ENCODE measurements around the gene UPP2. TPM values are rescaled to one million over a fixed set of nuclear protein-coding genes. Genes with fewer than 3 reads are reported as not detected.
A peak's percentile ranks its signal among the peaks of the same experiment; 100 is the strongest.

The UPP2 gene
- polyA plus RNA-seq (ENCODE audit: insufficient read length in 4 of 4), result 1 to 10 TPM in 3 of 4 donors, under 1 TPM in 1; 0.57 to 10.0 (median 4.8) TPM

- DNase-seq (ENCODE audit: low read depth in 4 of 4, low spot score in 3 of 4), result no peak
Measured at GRCh38 chr2:158101384-158101926, at the start of gene UPP2. TSS of gene UPP2 (plus strand) at chr2:158101876. CDS start at chr2:158102064, 188 bp downstream.

DNA sequence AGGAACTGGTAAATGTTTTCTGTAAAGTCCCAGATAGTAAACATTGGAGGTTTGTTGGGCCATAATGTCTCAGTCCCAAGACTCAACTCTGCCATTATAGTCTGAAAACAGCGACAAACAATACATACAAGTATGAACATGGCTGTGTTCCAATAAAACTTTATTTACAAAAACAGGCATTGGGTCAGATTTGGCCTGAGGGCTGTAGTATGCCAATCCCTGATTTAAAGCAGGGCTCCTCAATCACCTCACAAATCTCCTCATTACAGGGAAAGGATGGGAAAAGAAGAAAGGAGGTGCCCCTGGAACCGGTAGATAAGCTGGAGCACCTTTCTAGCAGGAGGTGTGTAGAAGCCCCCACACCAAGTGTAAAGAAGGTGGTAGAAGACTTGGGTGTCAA is 48.9 kb upstream of the UPP2 start:
- no peak for DNase-seq (ENCODE audit: low read depth in 4 of 4, low spot score in 3 of 4)

DNA sequence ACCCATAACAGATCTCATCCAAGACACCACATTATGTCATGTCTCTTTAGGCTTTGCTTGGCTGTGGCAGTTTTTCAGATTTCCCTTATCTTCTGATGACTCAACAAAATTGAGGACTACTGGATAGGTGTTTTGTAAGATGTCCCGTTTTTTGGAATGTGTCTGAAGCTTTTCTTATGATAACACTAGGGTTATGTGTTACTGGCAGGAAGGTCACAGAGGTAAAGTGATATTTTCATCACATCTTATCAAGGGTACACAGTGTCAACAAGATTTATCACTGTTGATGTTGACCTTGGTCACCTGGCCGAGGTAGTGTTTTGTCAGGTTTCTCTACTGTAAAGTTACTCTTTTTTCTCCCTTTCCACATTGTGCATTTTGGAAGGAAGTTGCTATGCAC is 44.8 kb upstream of the UPP2 start:
- DNase-seq (ENCODE audit: low read depth in 4 of 4, low spot score in 3 of 4), result no peak

DNA sequence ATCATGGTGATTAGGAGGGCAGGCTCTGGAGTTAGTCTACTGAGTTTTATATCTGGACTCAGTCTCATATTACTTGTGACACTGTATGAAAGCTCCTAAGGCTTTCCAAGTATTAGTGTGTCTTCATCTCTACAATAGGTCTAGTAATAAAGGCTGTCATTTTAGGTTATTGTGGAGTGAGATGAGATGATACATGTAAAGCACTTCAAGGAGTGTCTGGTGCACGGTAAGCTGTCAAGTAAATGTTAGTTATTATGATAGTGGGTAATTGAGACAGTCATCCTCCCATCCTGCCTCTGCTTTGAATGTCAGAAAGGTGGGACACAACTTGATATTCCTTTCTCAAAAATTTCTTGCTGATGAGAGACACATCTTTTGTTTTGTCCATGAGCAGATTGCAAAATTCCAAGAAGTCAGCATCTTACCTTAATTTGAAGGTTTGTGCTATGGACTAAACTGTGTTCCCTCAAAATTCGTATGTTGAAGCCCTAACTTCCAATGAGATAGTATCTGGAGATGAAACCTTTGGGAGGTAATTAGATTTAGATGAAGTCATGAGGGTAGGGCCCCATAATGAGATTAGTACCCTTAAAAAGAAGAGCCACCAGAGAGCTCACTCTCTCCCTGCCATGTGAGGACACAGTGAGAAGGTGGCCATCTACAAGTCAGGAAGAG is 41.4 kb upstream of the UPP2 start:
- DNase-seq (ENCODE audit: low read depth in 4 of 4, low spot score in 3 of 4), result no peak

GRCh38 chr2:158060835-158061435 is 40.7 kb upstream of the UPP2 start:
- DNase-seq (ENCODE audit: low read depth in 4 of 4, low spot score in 3 of 4), result no peak

DNA sequence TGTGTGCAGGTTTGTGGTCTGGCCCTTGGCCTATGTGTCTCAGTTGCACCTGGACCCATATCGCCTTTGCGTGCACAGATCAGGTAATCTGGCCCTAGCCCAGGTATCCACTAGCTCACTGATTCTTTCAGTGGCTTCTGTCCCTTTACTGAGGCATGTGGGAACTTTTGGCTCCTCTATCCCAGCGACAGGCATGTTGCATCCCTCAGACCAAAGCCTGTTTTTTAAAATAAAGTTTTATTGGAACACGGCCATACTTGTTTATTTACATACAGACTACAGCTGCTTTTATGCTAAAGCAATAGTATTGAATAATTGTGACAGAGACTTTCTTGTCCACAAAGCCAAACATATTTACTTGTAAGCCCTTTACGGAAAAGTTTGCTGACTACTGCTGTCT is 39.9 kb upstream of the UPP2 start:
- DNase-seq (ENCODE audit: low read depth in 4 of 4, low spot score in 3 of 4), result no peak

GRCh38 chr2:158066046-158066713 is 35.5 kb upstream of the UPP2 start:
- no peak for DNase-seq (ENCODE audit: low read depth in 4 of 4, low spot score in 3 of 4)

GRCh38 chr2:158071018-158071417 is 30.7 kb upstream of the UPP2 start:
- no peak for DNase-seq (ENCODE audit: low read depth in 4 of 4, low spot score in 3 of 4)

DNA sequence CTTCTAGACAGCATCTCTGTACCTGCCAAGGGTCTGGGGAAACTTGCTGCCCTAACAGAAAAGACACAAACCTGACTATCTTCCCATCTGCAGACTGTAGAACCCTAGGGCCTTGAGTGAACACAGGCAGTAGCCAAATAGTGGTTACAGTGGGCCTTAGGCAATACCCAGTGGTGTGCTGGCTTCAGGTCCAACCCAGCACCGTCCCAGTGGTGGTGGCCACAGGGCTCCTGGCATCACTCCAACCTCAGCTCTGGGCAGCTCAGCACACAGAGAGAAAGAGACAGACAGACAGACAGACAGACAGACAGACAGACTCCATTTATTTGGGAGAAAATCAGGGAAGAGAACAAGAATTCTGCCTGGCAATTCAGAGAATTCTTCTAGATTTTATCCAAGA is 29.3 kb upstream of the UPP2 start:
- no peak for DNase-seq (ENCODE audit: low read depth in 4 of 4, low spot score in 3 of 4)

GRCh38 chr2:158079672-158080071 is 22.0 kb upstream of the UPP2 start:
- DNase-seq (ENCODE audit: low read depth in 4 of 4, low spot score in 3 of 4), result no peak

GRCh38 chr2:158088093-158088492 is 13.6 kb upstream of the UPP2 start:
- no peak for DNase-seq (ENCODE audit: low read depth in 4 of 4, low spot score in 3 of 4)

GRCh38 chr2:158089322-158089721 is 12.4 kb upstream of the UPP2 start:
- no peak for DNase-seq (ENCODE audit: low read depth in 4 of 4, low spot score in 3 of 4)

DNA sequence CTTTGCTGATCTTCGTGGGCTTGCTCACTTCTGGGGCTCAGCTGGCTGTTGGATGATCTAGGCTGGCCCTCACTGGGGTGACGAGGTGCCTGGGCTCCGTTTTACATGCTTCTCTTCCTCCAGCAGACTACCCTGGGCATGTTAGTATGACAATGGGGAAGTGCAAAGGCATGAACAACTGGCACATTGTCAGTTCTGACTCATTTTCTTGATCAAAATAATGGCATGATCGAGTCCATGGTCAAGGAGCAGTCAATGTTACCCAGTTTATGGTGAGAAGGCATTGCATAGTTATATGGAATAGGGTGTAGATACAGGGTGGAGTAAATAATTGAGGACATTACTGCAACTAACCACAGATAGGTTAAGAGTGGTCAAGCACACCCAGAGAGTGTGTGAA is 10.0 kb upstream of the UPP2 start:
- DNase-seq (ENCODE audit: low read depth in 4 of 4, low spot score in 3 of 4), result no peak

DNA sequence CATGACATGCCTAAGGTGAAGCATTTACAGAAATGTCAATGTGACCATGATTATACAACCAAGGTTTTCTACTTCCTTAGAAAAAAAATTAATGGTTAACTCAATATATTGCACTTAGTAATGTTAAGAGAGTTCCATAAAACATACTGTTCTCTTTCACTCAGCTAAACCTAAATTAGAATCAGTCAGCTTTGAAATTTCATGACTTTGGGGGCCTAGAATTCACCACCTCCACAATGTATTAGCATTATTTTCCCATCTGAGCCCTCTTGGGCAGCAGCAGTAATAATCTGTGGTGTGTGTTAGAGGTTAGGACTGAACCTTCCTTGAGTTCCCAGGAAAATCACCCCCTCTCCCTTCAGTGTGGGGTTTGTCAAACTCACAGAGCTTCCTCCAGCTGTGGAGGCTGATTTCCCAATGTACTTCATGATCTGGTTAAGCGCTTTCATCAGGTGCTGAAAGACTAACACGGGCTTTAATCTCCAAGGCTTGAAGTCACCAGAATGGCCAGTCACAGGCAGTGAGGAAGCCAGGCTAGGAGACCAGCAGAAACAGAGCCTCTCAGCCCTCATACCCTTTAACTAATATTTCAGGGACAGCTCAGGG is 7.1 kb upstream of the UPP2 start:
- DNase-seq (ENCODE audit: low read depth in 4 of 4, low spot score in 3 of 4), result peak in 2 of 4 donors; percentile 10 to 24

GRCh38 chr2:158095269-158095668 is 6.4 kb upstream of the UPP2 start:
- no peak for DNase-seq (ENCODE audit: low read depth in 4 of 4, low spot score in 3 of 4)

GRCh38 chr2:158095912-158096311 is 5.8 kb upstream of the UPP2 start:
- DNase-seq (ENCODE audit: low read depth in 4 of 4, low spot score in 3 of 4), result no peak

DNA sequence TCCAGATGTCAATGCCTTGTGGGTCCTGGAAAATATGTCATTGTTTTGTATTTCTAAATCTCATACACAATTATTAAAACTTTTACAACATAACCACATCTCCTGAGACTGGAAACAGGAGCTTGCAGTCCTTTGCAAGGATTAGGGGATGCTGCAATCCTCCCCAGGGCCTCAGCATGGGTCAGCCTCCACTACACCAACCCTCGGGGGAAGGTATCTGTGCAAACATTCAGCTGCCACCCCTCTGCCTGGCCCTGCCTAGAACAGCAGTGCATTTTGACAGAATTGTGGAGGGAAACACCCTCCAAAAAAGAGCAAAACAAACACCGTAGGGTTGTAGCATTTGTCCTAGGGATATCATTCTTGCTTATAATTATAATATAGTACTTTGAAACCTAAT is 4.2 kb upstream of the UPP2 start:
- no peak for DNase-seq (ENCODE audit: low read depth in 4 of 4, low spot score in 3 of 4)

DNA sequence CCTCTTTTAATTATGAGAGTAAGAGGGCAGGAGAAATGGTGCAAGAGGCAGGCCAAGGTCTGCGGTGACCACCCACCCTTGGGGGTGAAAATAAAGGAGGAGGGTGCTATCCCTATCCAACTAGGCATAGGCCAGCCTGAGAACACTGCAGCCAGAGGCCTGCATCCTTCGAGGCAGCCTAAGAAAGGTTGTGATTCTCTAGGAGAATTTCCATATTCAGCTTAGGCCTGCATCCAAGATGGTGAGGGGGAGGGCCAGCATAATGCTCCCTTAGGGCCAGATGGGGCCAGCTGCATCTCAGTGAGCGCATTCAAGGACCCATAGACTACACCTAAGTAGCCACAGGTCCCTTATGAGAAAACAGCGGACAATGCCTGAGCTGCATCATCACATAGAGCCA is 3.5 kb upstream of the UPP2 start:
- DNase-seq (ENCODE audit: low read depth in 4 of 4, low spot score in 3 of 4), result no peak

GRCh38 chr2:158099716-158100115 is 2.0 kb upstream of the UPP2 start:
- no peak for DNase-seq (ENCODE audit: low read depth in 4 of 4, low spot score in 3 of 4)

GRCh38 chr2:158100411-158100810 is 1.3 kb upstream of the UPP2 start:
- no peak for DNase-seq (ENCODE audit: low read depth in 4 of 4, low spot score in 3 of 4)

DNA sequence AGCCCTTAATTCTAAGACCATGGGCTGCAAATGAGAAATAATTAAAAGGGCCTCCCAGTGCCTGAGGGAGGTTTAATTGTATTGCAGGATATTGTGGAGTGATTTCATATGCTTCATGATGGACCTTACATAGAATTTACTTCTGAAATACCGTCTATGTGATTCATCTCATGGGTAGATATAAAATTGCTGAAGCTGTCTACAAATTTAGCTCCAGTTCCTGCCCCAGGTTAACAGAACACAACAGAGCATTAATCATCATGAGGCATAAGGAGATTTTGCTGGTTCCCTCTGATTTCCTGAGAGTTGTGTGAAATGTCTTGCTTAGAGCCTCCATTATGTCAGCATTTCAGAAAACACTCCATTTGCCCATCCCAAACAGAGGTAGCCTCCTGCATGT is 770 bp downstream of the UPP2 start:
- DNase-seq (ENCODE audit: low read depth in 4 of 4, low spot score in 3 of 4), result no peak
